Left ventricle myocardium superior (tissue), 1 donor: ENCODE data around the gene DGKH. TPM values are rescaled to one million over a fixed set of nuclear protein-coding genes. Genes with fewer than 3 reads are reported as not detected.
"Not testable (repeated sequence)": the region's sequence is repeated elsewhere in the genome, so short reads cannot be mapped to it uniquely, and the experiment has no call there.

Source experiments
- ATAC-seq: fragments of 200-7000 bp; cut with Tn5 transposase; one replicate; pipeline ENCODE4 v1.9.1; 2020; ENCODE audit warnings: mild to moderate bottlenecking, moderate library complexity
- DNase-seq: peaks from one replicate; pipeline ENCODE4 v3.0.0-alpha.2; 2020
- intact Hi-C: fragments of 100-400 bp; cut with micrococcal nuclease; formaldehyde crosslinking; loops from one replicate; pipeline ENCODE4 v1.11.0; 2022
- total RNA-seq: library from RNA; stranded (reverse); fragmentation: NEBNext Ultra II Directional; extraction: Animal tissue kit (Norgen Biotek cat#: 25700); gene quantifications from one replicate; pipeline ENCODE4 v1.2.1, GENCODE V29; 2021
- donor health status: DM: no; HTN: yes; CAD: no; lungs with severe emphysema.

The DGKH gene
- total RNA-seq, 1 donor from 2014 or later = 5.2 TPM

DNA sequence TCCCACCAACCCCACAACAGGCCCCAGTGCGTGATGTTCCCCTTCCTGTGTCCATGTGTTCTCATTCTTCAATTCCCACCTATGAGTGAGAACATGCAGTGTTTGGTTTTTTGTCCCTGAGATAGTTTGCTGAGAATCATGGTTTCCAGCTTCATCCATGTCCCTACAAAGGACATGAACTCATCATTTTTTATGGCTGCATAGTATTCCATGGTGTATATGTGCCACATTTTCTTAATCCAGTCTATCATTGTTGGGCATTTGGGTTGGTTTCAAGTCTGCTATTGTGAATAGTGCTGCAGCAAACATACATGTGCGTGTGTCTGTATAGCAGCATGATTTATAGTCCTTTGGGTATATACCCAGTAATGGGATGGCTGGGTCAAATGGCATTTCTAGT, 92.6 kb downstream of the DGKH start:
- ATAC-seq, DNase-seq, intact Hi-C loops: not testable (repeated sequence)

DNA sequence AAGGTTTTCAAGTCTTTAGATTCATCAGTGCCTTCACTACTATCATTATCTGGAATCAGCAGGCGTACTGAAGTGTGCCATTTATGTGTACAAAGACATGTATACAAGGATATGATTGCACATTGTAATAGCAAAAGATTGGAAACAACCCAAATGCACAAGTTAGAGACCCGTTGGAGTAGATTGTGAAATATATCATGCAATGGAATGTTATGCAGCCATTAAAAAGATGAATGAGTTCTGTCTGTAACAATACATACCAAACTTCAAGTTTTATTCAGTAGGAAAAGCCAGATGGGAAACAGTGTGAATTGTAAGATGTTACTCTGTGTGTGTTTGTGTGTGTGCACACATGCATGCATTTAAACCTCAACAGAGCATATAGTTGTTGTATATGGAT, 97.9 kb downstream of the DGKH start:
- ATAC-seq = no peak
- no peak for DNase-seq
- intact Hi-C loops = no loop called here

DNA sequence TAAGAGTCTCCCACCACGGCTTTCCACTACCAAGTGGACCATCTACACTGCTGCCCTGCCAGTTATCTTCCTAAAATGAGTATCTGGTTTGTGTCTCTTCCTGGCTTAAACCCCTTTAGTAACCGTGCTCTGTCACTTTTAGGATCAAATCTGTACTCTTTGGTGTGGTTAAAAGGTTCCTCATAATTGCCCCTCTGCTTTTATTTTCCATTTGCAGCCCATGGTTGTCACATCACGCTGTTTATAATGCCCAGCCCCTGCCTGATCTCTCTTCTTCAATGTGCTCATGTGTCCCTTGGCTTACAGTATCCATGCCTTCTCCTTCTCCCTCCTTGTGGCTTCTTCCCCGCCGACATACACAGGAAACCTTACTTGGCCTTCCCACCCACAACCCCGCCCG, 100.1 kb downstream of the DGKH start:
- ATAC-seq (no peak), DNase-seq (no peak)
- intact Hi-C loops = no loop called here

DNA sequence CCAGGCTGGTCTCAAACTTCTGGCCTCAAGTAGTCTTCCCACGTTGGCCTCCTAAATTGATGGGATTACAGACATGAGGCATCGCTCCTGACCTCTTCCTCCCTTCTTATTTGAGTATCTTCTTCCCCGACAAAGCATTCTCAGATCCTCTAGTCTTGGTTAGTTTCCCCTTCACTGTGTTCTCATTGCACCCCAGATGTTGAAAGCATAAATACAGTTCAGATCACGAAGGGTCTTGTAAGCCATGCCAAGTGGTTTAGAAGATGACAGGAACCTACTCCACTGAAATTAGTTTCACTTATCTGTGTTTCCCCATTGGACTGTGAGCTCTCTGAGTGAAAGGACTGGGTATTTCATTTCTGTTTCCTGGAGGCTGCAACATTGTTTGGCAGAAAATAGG, 100.7 kb downstream of the DGKH start:
- intact Hi-C loops = no loop called here
- DNase-seq (no peak), ATAC-seq (no peak)

DNA sequence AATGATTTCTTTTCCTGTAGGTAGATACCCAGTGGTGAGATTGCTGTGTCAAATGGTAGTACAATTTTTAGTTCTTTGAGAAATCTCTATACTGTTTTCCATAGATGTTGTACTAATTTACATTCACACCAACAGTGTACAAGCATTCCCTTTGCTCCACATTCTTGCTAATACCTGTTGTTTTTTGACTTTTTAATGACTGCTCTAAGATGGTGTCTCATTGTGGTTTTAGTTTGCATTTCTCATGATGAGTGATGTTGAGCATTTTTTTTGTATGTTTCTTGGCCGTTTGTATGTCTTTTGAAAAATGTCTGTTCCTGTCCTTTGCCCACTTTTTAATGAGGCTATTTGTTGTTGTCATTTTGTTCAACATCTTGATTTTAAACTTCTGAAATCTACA, 103.3 kb downstream of the DGKH start:
- intact Hi-C loops = no loop called here
- ATAC-seq (no peak), DNase-seq (no peak)

DNA sequence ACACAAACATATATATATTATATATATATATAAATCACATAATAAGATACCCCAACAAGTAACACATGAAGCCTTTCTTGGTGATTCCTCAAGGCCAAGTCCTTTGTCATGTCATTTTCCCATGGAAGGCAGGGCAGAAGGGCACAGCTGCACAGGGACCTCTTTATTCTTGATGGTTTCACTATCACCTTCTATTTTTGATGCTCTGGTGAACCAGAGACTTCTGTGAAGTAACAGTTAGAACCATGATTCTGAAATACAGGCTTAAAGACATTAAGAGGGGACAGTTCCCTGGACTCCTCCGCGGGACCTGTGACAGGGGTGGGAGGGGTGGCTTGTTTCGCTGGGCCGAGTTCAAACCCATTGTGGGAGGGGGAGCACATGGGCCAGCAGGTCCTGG, 104.0 kb downstream of the DGKH start:
- intact Hi-C loops = no loop called here
- DNase-seq (no peak), ATAC-seq (no peak)

DNA sequence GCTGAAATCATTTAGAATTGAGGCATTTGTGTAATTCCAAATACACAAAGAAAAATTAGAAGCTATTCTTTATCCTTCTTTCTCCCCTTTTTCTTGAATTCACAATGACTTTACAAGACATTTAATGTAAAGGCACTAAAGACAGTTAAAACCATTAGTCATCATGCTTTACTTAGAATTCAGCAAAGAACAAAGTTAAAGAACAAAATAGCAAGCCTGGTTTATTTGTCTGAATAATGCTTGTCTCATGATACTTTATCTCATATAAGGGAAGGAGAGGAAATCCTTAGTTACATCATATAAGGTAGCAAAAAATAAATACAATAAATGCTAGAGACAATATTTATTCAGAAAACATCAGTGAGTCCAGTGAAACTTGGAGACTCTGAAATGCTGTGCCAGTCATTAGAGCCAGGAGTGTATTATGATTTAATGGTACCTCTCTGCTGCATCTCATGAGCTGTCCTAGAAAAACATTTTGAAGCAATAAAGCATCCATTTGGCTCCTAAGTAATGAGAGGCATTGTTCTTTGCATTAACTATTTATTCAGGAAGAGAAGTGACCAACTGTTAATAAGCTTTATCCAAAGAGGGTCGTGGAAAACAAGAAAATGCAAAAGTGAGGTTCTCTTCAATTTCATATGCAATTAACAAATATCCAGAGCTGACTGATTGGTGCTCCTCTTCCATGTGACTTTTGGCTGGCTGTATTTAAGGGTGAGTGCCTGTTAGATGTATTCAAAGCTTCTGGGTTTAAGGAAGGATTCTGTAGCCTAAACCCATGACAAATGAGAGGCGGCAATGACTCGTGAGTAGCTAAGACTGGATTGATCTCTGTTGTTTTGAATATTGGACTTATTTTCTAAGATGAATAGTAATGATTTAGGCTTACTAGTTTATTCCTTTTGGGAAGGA, 105.0 kb downstream of the DGKH start:
- intact Hi-C loops = no loop called here
- DNase-seq (no peak), ATAC-seq (no peak)

DNA sequence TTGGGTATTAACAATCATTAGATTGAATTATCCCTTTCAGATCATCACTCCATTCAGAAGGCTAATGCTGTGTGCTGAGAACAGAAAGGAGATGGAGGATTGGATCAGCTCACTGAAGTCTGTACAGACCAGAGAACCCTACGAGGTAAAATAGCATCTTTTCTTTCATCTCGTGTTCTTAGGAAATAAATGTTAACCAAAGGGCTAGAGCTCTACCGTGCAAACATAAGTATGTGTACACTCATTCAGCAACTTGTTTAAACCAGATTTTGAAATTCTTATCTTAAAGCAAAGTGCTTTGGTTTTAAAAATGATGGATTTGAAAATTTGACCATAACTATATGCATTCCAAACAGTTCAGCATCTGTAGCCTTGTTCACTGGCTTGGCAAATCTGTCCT, 106.8 kb downstream of the DGKH start:
- ATAC-seq = no peak
- intact Hi-C loops = no loop called here
- DNase-seq = no peak

DNA sequence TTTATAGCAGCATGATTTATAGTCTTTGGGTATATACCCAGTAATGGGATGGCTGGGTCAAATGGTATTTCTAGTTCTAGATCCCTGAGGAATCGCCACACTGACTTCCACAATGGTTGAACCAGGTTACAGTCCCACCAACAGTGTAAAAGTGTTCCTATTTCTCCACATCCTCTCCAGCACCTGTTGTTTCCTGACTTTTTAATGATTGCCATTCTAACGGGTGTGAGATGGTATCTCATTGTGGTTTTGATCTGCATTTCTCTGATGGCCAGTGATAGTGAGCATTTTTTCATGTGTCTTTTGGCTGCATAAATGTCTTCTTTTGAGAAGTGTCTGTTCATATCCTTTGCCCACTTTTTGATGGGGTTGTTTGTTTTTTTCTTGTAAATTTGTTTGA, 114.9 kb downstream of the DGKH start:
- intact Hi-C loops, DNase-seq, ATAC-seq: not testable (repeated sequence)

DNA sequence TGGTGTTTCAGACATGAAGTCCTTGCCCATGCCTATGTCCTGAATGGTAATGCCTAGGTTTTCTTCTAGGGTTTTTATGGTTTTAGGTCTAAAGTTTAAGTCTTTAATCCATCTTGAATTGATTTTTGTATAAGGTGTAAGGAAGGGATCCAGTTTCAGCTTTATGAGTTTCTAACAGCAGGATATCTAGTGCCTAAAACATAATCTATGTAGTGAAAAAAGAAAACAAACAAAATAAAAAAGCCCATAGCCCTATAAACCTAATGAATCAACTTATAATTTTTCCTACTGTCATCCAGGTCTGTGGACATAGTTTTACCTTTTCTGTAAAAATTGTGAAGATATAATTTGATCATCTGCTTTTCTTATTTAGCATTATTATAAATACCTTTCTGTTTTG, 115.5 kb downstream of the DGKH start:
- DNase-seq, intact Hi-C loops, ATAC-seq: not testable (repeated sequence)

DNA sequence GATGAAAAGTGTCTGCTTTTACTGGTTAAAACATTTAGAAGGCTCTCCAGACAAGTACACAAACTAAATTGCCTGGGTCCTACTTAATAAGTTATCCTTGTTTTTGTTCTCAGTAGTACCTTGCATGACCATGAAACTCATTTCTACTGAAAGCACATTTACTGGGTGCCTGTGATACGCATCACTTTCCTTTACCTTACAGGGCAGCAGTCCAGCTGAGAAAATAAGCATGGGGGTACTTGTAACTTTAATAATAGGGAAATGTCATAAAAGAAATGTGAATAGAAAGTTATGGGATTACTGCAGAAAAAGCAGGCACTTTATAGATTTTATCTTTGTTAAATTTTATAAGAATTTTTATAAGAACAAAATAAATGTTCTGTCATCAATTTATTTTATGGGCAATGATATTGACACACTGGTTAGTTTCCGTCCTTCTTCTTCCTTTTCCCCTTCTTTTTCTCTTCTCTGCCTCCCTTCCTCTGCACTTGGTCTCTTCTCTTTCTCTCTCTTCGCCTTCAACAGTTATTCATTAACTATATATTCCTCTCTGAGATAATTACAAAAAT, 116.2 kb downstream of the DGKH start:
- ATAC-seq (no peak), DNase-seq (no peak)
- intact Hi-C loops = no loop called here

DNA sequence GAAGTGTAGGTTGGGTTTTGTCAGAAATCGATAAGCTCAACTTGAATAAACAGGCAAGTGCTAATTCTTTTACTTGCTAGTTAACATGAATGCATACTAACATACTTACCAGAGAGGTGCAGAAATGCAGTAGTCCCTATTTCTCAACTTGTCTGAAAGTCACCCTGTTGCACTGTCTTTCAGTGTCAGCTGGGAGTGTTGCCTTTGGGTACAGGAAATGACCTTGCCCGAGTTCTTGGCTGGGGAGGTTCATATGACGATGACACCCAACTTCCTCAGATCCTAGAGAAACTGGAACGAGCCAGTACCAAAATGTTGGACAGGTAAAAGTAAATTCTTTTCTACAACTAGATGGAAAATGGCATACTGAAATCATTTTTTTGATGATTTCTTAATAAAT, 120.0 kb downstream of the DGKH start:
- no peak for DNase-seq
- intact Hi-C loops = no loop called here
- no peak for ATAC-seq

DNA sequence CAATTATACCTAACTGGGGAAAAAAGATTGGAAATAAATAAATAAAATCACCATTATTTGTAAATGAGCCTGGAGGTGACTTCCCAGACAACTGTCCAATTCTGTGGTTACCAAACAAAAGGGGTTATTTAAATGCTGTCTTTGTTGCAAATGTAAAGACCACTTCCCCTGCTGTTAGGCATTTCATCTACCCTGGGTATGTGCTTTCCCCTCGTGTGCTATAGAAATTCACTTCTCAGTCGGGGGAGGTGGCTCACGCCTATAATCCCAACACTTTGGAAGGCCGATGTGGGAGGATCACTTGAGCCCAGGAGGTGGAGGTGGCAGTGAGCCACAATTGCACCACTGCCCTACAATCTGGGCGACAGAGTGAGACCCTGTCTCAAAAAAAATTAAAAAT, 121.6 kb downstream of the DGKH start:
- intact Hi-C loops = no loop called here
- DNase-seq (no peak), ATAC-seq (no peak)

DNA sequence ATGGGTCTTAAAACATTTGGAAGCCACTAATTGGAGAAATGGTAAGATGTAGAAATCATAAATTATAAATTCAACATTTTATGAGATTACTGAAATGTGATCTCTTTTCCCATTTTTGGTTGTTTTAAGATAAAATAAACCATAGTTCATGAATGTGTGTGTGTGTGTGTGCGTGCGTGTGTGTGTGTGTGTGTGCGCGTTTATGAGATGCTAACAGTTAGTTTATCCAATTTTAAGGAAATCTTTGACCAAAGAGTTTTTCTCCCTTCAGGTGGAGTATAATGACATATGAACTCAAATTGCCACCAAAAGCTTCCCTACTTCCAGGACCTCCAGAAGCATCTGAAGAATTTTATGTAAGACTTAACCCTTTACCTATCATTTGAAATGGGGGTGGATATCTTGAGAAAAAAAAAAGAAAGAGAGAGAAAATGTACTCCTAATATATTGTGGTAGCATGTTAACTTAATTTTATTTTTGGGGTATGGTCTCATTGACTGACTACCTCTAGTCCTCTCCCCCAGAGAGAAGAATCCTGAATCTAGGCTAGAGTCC, 125.4 kb downstream of the DGKH start:
- intact Hi-C loops = no loop called here
- ATAC-seq (no peak), DNase-seq (no peak)

DNA sequence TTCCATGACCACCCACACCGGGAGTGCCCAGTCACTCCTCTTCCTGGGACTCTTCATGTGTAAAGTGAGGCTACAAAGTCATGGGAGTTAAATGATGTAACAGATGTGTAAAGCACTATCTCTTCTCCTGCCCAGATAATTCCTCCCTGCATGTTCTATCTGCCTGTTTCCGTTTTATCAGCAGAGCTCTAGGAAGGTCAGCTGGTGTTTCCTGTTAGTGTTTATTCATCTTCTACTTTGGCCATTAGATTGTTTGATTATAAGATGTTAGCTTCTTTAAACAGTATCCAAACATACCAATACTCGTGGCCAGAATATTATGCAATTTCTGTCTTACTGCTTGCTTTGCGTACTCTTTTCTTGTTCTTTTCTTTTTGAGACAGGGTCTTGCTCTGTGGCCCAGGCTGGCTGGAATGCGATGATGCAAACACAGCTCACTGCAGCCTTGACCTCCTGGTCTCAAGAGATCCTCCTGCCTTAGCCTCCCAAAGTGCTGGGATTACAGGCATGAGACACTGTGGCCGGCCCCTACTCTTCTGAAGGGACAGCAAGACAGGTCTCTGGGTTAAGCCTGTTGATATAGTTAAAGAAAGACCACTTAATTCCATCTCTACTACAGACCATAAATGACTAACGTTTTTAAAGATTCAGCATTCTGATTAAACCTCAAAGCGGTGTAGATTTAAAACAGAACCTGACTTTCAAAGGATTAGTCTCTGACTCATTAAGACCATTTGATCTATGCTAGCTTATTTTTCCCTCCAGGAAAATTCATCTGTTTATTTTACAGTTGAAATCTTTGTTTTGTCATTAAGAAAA, 126.1 kb downstream of the DGKH start:
- ATAC-seq = no peak
- no peak for DNase-seq
- intact Hi-C loops = no loop called here

DNA sequence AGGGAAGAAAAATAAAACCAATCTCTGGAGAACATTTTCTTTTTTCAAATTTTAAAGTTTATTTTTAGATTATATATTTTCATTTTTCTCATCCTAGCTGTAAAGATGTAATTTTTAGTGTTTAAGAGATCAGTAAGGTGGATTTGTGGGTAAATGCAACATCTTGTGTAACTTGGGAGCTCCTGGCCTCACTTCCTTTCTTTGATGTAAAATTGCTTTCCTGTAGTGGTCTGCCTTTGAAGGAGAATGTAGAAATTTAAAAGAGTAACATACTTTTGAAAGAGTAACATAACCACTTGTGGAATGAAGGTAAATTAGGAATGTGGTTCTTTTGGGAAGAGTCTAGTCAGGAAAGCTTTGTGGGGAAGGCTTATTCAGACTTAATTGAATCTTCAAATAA, 127.8 kb downstream of the DGKH start:
- ATAC-seq = no peak
- no peak for DNase-seq
- intact Hi-C loops = no loop called here

DNA sequence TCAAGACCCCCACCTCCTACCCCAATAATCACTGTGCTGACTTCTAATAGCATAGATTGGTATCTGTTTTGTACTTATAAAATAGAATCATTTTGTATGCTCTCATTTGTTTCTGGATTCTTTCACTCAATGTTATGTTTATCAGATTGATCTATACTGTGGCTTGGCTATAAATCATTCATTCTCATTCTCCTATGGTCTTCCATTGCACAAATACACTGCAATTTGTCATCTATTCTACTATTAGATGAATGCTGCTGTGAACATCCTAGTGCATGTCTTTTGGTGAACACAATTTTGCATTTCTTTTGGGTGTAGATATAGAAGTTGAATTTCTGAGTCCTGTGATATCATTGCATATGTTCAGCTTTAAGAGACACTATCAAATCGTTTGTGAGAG, 128.7 kb downstream of the DGKH start:
- DNase-seq (no peak), ATAC-seq (no peak)
- intact Hi-C loops = no loop called here

DNA sequence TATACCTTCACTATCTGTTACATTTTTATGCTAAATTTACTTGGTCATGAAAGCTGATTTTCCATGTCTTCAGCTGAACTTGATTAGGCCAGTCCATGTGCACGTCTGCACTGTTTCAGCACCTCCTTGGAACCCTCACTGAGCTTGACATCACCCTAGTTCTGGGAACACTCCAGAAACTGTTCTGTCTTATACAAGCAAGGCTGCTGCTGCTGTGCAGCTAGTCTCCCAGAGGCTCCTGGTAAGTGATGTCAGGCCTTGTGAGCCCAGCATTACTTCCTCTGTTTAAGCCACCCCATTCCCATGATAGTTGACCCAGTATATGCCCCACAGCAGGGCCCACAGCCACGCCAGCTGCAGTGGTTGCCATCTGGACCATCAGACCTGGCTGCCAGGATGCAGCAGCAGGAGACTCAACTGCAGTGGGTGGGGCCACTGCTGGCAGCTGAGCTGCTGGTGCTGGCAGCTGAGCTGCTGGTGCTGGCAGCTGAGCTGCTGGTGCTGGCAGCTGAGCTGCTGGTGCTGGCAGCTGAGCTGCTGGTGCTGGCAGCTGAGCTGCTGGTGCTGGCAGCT, 133.0 kb downstream of the DGKH start:
- peak; percentile 30 for DNase-seq
- intact Hi-C loops = no loop called here
- ATAC-seq = peak; percentile 77

DNA sequence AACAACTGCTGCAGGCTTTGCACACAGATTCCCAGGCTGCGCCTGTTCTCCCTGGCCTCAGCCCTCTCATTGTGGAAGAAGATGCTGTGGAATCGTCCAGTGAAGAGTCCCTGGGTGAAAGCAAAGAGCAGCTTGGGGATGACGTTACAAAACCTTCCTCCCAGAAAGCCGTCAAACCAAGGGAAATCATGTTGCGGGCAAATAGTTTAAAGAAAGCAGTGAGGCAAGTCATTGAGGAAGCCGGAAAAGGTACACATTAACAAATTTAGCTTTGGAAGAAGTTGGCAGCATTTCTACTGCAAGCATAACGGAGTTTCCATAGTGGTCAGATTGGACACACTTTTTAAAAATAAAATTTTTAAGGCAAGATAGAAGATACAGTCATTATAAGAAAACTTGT, 140.6 kb downstream of the DGKH start:
- ATAC-seq = no peak
- no peak for DNase-seq
- intact Hi-C loops = no loop called here

DNA sequence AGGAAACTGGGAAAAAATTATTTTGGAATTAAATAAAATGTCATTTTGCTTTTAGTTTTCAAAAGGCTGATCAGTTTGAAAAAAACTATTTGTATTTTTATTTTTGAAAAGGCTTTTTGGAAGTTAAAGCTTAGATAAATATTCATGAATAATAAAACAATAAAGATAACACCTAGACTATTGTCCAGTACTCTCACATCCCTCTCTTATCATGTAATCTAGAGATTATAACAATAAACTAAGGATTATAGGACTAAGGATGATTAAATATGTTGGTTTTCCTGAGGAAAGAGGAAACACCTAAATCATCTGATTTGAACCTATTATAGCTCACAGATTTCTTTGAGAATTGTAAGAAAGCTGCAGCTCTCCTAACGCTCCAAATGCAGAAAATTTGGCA, 142.1 kb downstream of the DGKH start:
- ATAC-seq (no peak), DNase-seq (no peak)
- intact Hi-C loops = no loop called here
